ENCODE data around the gene NUDT1. TPM values are rescaled to one million over a fixed set of nuclear protein-coding genes. Genes with fewer than 3 reads are reported as not detected.

NUDT1 gene
- total RNA-seq, 1 experiment from 2014 or later = 47.4 TPM

DNA sequence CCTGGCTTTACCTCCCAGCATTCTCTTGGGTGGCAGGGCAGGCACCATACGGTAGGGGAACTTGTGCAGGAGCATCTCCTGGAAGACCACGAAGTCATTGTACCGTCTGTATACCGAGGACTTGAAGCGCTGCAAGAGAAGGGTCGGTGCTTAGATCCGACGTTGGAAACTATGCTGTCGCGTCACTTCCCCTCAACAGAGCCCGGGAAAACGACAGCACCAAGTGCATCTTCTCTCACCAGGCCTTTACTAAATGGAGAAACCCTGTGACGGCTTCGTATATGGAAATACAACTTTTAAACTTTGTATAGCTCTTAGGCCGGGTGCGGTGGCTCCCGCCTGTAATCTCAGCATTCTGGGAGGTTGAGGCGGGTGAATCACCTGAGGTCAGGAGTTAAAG lies 33.1 kb downstream of the NUDT1 start:
- Histone ChIP-seq H3K79me2 (ENCODE audit: insufficient read depth, low read length) (peaks cover 3% of the 10 kb centered on the region; the same call in 1 of the 2 replicates), H3K4me1 (ENCODE audit: control insufficient read depth in 1 of 2, insufficient read depth in 2 of 2, low read length in 2 of 2) (no peaks in the 10 kb centered on the region), H3K9me3 (ENCODE audit: control insufficient read depth in 1 of 2, insufficient read depth in 1 of 2, low read depth in 1 of 2, low read length in 2 of 2) (no peaks in the 10 kb centered on the region), H3K4me3 (replicated peaks in 1 of 2; ENCODE audit: low read depth in 1 of 2, low read length in 2 of 2) (no peak overlapping the region), H3K27me3 (ENCODE audit: insufficient read depth, low read length) (no peaks in the 10 kb centered on the region), H3K9ac (ENCODE audit: low read length) (no peak overlapping the region), H2AFZ (ENCODE audit: low read depth, low read length, poor library complexity, severe bottlenecking) (no peak overlapping the region), H3K9me2 (ENCODE audit: insufficient read depth) (no peaks in the 10 kb centered on the region), H3K36me3 (ENCODE audit: control insufficient read depth in 1 of 2, insufficient read depth in 2 of 2, low read length in 2 of 2) (no peaks in the 10 kb centered on the region), H3K4me2 (ENCODE audit: low read length) (no peak overlapping the region), H4K20me1 (ENCODE audit: insufficient read depth) (no peaks in the 10 kb centered on the region), H3K27ac (ENCODE audit: low read depth, low read length) (no peak overlapping the region)
- ChIA-PET CTCF (no interaction called here), RAD21 (ENCODE audit: low non-redundant PET in 1 of 2, low total read pairs in 2 of 2, uncharacterized antibody in 2 of 2, unreplicated experiment in 2 of 2) (no interaction called here), POLR2A (no interaction called here)
- ATAC-seq = no peak
- TF ChIP-seq, protein P1, sequence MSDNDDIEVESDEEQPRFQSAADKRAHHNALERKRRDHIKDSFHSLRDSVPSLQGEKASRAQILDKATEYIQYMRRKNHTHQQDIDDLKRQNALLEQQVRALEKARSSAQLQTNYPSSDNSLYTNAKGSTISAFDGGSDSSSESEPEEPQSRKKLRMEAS (IDR thresholded peaks at IDR 0.05) = no peak
- TF ChIP-seq SRF (IDR thresholded peaks at IDR 0.05; ENCODE audit: low read depth) = no peak
- TF ChIP-seq SP1 (IDR thresholded peaks at IDR 0.05; ENCODE audit: low read depth) = no peak
- no peak for TF ChIP-seq FOSL1 (IDR thresholded peaks at IDR 0.05; ENCODE audit: low read depth)
- TF ChIP-seq, protein P2, sequence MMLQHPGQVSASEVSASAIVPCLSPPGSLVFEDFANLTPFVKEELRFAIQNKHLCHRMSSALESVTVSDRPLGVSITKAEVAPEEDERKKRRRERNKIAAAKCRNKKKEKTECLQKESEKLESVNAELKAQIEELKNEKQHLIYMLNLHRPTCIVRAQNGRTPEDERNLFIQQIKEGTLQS (IDR thresholded peaks at IDR 0.05) = no peak
- TF ChIP-seq POLR2AphosphoS5 (IDR thresholded peaks at IDR 0.05; ENCODE audit: low read depth, low read length) = no peak
- TF ChIP-seq ELF1 (IDR thresholded peaks at IDR 0.05; ENCODE audit: borderline replicate concordance, low read depth) = no peak
- no peak for TF ChIP-seq POLR2A (IDR thresholded peaks at IDR 0.05; ENCODE audit: borderline replicate concordance, extremely low read depth, insufficient read depth, insufficient read length)
- TF ChIP-seq JUND (IDR thresholded peaks at IDR 0.05) = no peak
- TF ChIP-seq EZH2phosphoT487 (IDR thresholded peaks at IDR 0.05; ENCODE audit: borderline replicate concordance) = no peak
- no peak for TF ChIP-seq CBX3 (IDR thresholded peaks at IDR 0.05; ENCODE audit: low read depth)
- TF ChIP-seq RAD21 (IDR thresholded peaks at IDR 0.05; ENCODE audit: low read depth) = no peak
- TF ChIP-seq EZH2 (IDR thresholded peaks at IDR 0.05) = no peak
- BruUV-seq (replicated peaks) = no TSS peak
- no peak for DNase-seq (ENCODE audit: low read depth, low spot score)
- intact Hi-C loops (cut with micrococcal nuclease) = no loop called here

DNA sequence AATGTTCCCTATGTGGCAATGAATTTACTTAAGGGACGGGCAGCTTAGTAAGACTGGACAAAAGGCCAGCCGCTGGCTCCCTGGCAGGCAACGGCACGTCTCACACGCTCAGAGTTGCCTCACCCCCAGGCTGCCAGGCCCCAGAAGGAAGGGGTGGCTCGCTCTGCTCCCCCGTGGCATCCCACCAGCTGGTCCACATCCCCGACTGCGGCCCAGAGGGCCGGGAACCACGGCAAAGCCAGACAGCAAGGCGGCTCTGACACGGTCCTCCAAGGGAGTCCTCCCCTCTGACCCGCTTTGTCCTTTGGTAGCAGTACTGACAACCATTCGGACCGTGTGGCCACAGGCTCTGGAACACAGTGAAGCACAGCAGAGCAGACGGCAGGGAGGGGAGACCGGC lies 34.1 kb downstream of the NUDT1 start:
- no peaks in the 10 kb centered on the region for H3K9me2 ChIP-seq (ENCODE audit: insufficient read depth)
- DNase-seq (ENCODE audit: low read depth, low spot score) (no peak), ATAC-seq (no peak)
- H3K36me3 ChIP-seq (ENCODE audit: control insufficient read depth in 1 of 2, insufficient read depth in 2 of 2, low read length in 2 of 2) = no peaks in the 10 kb centered on the region
- no peaks in the 10 kb centered on the region for H4K20me1 ChIP-seq (ENCODE audit: insufficient read depth)
- intact Hi-C loops (cut with micrococcal nuclease) = no loop called here
- H3K9ac ChIP-seq (ENCODE audit: low read length) = no peak overlapping the region
- peaks cover 3% of the 10 kb centered on the region; the same call in 1 of the 2 replicates for H3K79me2 ChIP-seq (ENCODE audit: insufficient read depth, low read length)
- no peak overlapping the region for H3K4me2 ChIP-seq (ENCODE audit: low read length)
- no peak overlapping the region for H2AFZ ChIP-seq (ENCODE audit: low read depth, low read length, poor library complexity, severe bottlenecking)
- no peaks in the 10 kb centered on the region for H3K4me1 ChIP-seq (ENCODE audit: control insufficient read depth in 1 of 2, insufficient read depth in 2 of 2, low read length in 2 of 2)
- H3K9me3 ChIP-seq (ENCODE audit: control insufficient read depth in 1 of 2, insufficient read depth in 1 of 2, low read depth in 1 of 2, low read length in 2 of 2) = no peaks in the 10 kb centered on the region
- no peaks in the 10 kb centered on the region for H3K27me3 ChIP-seq (ENCODE audit: insufficient read depth, low read length)
- RAD21 ChIA-PET (ENCODE audit: low non-redundant PET in 1 of 2, low total read pairs in 2 of 2, uncharacterized antibody in 2 of 2, unreplicated experiment in 2 of 2) = no interaction called here
- CTCF ChIA-PET = no interaction called here
- no TSS peak for BruUV-seq (replicated peaks)
- POLR2A ChIA-PET = no interaction called here
- no peak overlapping the region for H3K27ac ChIP-seq (ENCODE audit: low read depth, low read length)
- H3K4me3 ChIP-seq (replicated peaks in 1 of 2; ENCODE audit: low read depth in 1 of 2, low read length in 2 of 2) = no peak overlapping the region
- TF ChIP-seq ELF1 (IDR thresholded peaks at IDR 0.05; ENCODE audit: borderline replicate concordance, low read depth) (no peak), TCF7L2 (IDR thresholded peaks at IDR 0.05; ENCODE audit: borderline replicate concordance, extremely low read depth, insufficient read depth, insufficient read length) (no peak), SP1 (IDR thresholded peaks at IDR 0.05; ENCODE audit: low read depth) (no peak), EZH2 (IDR thresholded peaks at IDR 0.05) (no peak), RAD21 (IDR thresholded peaks at IDR 0.05; ENCODE audit: low read depth) (no peak), SRF (IDR thresholded peaks at IDR 0.05; ENCODE audit: low read depth) (no peak), POLR2AphosphoS5 (IDR thresholded peaks at IDR 0.05; ENCODE audit: low read depth, low read length) (no peak), YY1 (IDR thresholded peaks at IDR 0.05; ENCODE audit: extremely low read depth, insufficient replicate concordance, low read depth, low read length) (no peak), ZFX (IDR thresholded peaks at IDR 0.05) (no peak)
- TF ChIP-seq, protein P2 (IDR thresholded peaks at IDR 0.05) = no peak
- TF ChIP-seq, protein P1 (IDR thresholded peaks at IDR 0.05) = no peak
- TF ChIP-seq, protein P3, sequence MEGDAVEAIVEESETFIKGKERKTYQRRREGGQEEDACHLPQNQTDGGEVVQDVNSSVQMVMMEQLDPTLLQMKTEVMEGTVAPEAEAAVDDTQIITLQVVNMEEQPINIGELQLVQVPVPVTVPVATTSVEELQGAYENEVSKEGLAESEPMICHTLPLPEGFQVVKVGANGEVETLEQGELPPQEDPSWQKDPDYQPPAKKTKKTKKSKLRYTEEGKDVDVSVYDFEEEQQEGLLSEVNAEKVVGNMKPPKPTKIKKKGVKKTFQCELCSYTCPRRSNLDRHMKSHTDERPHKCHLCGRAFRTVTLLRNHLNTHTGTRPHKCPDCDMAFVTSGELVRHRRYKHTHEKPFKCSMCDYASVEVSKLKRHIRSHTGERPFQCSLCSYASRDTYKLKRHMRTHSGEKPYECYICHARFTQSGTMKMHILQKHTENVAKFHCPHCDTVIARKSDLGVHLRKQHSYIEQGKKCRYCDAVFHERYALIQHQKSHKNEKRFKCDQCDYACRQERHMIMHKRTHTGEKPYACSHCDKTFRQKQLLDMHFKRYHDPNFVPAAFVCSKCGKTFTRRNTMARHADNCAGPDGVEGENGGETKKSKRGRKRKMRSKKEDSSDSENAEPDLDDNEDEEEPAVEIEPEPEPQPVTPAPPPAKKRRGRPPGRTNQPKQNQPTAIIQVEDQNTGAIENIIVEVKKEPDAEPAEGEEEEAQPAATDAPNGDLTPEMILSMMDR (IDR thresholded peaks at IDR 0.05 in 2 of 3, conservative IDR thresholded peaks at IDR 0.05 in 1 of 3; ENCODE audit: borderline replicate concordance in 1 of 3, insufficient read depth in 1 of 3, low read depth in 2 of 3, low read length in 2 of 3) = no peak
